ENCODE measurements around the gene KSR2.

- TF ChIP-seq POLR2A (IDR thresholded peaks at IDR 0.05; ENCODE audit: low read length) (no peak), GATA1 (IDR thresholded peaks at IDR 0.05; ENCODE audit: low read depth, low read length) (no peak)
Observed at GRCh38 chr12:117699575-117699974, 269.2 kb downstream of the KSR2 start.

Measured in erythroblast (primary cell).